Colonic mucosa (tissue), 4 donors: ENCODE results near the gene HRAS. TPM values are rescaled to one million over a fixed set of nuclear protein-coding genes. Genes with fewer than 3 reads are reported as not detected.

Experiments
- DNase-seq: peaks from one replicate; pipeline ENCODE4 v3.0.0-alpha.2; 2020
- H3K27ac ChIP-seq: fragments of 200-600 bp; one replicate; pipeline ENCODE4 v1.8.0; 2021
- H3K27me3 ChIP-seq: fragments of 200-600 bp; one replicate; pipeline ENCODE4 v1.8.0; 2021
- H3K36me3 ChIP-seq: fragments of 200-600 bp; one replicate; pipeline ENCODE4 v1.8.0; 2021
- H3K4me1 ChIP-seq: fragments of 200-600 bp; one replicate; pipeline ENCODE4 v1.8.0; 2021; ENCODE audit warnings: mild to moderate bottlenecking
- H3K4me3 ChIP-seq: fragments of 200-600 bp; one replicate; pipeline ENCODE4 v1.8.0; 2021
- H3K9ac ChIP-seq, 2 donors: one replicate each; pipeline ENCODE4 v1.7.0; 2013; ENCODE audit warnings: control low read depth in 2 of 2, low read depth in 2 of 2, low read length in 2 of 2
- H3K9me3 ChIP-seq: fragments of 200-600 bp; one replicate; pipeline ENCODE4 v1.8.0; 2021
- intact Hi-C: fragments of 100-400 bp; cut with DNase I; formaldehyde crosslinking; loops from one replicate; pipeline ENCODE4 v1.14.1; 2022
- total RNA-seq, 2 donors: library from RNA; stranded (reverse); fragmentation: NEBNext Ultra II Directional in 1 of 2; extraction: Animal tissue kit (Norgen Biotek cat#: 25700) in 1 of 2; gene quantifications; one replicate each; pipeline ENCODE4 v1.2.1, GENCODE V29; 2021
- TF ChIP-seq, protein P1 (sequence below): fragments of 200-600 bp; IDR thresholded peaks from one replicate; pipeline ENCODE4 v1.8.0; 2022; ENCODE audit warnings: antibody characterized with exemption, mild to moderate bottlenecking
- donor health status: healthy.
- donor health status: DM: no; HTN: no; CAD: no.
- donor health status: DM: no; HTN: no; CAD: no.

Gene HRAS
- total RNA-seq, 2 donors from 2014 or later: 38.4 to 67.0 TPM

DNA sequence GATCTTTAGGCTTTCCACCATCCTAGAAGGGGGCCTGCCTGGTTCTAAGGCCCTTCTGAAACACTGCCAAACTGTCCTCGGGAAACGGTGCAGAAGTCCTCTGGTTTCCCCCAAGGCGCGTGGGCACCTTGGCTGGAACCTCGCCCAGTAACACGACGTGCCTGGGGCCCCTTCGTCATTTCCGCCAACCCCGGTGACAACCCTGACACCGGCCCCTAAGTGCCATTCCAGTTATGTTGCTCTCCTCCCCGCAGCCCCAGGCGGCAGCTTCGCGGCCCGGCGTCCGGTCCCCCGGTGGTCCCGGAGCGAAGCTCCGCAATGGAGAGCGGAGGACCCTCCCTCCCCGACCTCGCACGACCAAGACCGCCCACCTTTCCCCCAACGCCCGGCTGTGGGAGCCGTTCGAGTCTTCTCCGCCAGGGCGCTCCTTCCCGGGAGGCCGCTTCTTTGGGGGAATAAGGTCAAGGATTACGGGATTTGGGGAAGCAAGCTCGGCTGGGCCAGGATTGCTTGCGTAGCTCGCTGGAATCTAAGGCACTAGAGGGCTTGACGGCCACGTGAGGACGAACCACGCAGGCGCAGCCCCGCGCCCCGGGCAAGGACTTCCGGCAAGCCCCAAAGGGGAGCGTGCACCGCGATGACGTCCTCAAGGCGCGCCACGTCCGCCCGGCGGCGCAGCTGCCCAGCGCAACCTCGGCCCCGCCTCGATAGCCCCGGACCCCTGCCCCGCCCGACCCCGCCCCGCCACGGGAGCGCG is 29.0 kb downstream of the HRAS start:
- H3K36me3 ChIP-seq: no peaks in the 10 kb centered on the region
- DNase-seq: peak; percentile 99
- TF ChIP-seq, protein P1, sequence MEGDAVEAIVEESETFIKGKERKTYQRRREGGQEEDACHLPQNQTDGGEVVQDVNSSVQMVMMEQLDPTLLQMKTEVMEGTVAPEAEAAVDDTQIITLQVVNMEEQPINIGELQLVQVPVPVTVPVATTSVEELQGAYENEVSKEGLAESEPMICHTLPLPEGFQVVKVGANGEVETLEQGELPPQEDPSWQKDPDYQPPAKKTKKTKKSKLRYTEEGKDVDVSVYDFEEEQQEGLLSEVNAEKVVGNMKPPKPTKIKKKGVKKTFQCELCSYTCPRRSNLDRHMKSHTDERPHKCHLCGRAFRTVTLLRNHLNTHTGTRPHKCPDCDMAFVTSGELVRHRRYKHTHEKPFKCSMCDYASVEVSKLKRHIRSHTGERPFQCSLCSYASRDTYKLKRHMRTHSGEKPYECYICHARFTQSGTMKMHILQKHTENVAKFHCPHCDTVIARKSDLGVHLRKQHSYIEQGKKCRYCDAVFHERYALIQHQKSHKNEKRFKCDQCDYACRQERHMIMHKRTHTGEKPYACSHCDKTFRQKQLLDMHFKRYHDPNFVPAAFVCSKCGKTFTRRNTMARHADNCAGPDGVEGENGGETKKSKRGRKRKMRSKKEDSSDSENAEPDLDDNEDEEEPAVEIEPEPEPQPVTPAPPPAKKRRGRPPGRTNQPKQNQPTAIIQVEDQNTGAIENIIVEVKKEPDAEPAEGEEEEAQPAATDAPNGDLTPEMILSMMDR: no peak
- H3K27me3 ChIP-seq: no peaks in the 10 kb centered on the region
- peak overlapping the region; percentile 95 for H3K4me3 ChIP-seq
- intact Hi-C loops: no loop called here
- H3K27ac ChIP-seq: peak overlapping the region; percentile 99
- H3K9ac ChIP-seq: peak overlapping the region; percentile 90 to 94
- H3K4me1 ChIP-seq: peaks cover 20% of the 10 kb centered on the region
- no peaks in the 10 kb centered on the region for H3K9me3 ChIP-seq

DNA sequence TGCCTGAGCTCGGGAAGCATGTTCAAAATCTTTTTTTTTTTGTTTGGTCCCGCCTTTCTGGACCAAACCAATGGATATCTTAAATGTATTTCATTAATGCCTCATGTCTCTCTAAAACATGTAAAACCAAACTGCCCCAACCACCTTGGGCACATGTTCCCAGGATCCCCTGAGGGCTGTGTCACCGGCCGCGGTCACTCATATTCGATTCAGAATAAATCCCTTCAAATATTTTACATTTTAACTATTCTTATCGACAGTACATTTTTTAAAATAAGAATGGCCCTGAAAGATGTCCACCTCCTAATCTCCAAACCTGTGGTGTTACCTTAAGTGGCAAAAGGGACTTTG is 30.4 kb downstream of the HRAS start:
- Histone ChIP-seq H3K27me3 (no peaks in the 10 kb centered on the region), H3K4me1 (peaks cover 20% of the 10 kb centered on the region), H3K9ac (peak overlapping the region in 1 of 2 donors; percentile 13), H3K27ac (peak overlapping the region; percentile 57), H3K36me3 (peaks cover 3% of the 10 kb centered on the region), H3K4me3 (peak overlapping the region; percentile 47), H3K9me3 (no peaks in the 10 kb centered on the region)
- intact Hi-C loops: loop anchor here (5.0 kb wide), 1 partner anchor 53 kb away; the partner anchor contains the start of gene PTDSS2
- TF ChIP-seq, protein P1: no peak
- DNase-seq: no peak

DNA sequence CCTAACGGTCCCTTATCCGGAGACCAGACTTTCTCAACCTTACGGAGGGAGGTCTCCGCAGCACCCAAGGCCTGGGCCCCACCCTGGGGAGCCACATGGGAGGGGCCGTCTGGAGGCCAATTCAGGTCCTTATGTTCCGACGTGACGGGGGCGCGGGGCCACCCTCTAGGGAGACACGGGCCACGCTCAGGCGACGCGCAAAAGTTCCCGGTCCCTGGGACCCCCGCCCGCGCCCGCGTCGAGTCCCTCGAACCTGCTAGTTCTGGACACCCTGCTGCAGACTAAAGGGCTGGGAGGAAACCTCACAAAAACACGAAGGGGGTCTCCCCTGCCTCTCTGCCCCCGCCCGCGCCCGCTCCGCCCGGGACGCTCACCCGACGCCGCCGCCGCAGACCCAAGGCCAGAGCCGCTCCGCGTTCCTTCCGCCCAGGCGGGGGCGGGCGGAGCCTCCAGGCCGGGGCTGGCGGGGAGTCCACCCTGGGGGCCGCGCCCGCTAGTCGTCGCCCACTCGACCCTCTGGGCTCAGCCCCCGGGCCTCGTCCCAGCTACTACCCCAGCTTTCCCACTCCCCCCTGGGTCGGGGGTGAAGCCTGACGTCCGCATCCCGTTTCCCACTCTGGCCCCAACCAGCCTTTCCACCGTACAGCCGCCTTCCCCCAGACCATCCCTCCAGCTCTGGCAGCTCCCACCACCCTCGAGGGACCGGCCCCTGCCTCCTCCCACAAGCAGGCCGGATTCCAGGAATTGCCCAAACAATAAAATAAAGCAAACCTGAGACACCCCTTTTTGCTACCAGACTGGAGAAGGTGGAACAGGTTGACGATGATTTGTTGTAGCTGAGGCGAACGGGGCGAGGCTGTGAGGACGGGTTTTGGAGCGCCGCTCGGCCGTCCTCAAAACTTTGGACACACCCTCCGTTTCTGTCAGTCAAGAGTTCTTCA is 31.1 kb downstream of the HRAS start:
- intact Hi-C loops: loop anchor here (5.0 kb wide), 1 partner anchor 52 kb away; the partner anchor contains the start of gene PTDSS2
- H3K4me1 ChIP-seq: peaks cover 20% of the 10 kb centered on the region
- H3K9ac ChIP-seq: peak overlapping the region; percentile 76 to 81
- TF ChIP-seq, protein P1: no peak
- H3K36me3 ChIP-seq: peaks cover 10% of the 10 kb centered on the region
- DNase-seq: peak; percentile 53
- peak overlapping the region; percentile 57 for H3K27ac ChIP-seq
- H3K27me3 ChIP-seq: no peaks in the 10 kb centered on the region
- H3K4me3 ChIP-seq: peak overlapping the region; percentile 47
- H3K9me3 ChIP-seq: no peaks in the 10 kb centered on the region

DNA sequence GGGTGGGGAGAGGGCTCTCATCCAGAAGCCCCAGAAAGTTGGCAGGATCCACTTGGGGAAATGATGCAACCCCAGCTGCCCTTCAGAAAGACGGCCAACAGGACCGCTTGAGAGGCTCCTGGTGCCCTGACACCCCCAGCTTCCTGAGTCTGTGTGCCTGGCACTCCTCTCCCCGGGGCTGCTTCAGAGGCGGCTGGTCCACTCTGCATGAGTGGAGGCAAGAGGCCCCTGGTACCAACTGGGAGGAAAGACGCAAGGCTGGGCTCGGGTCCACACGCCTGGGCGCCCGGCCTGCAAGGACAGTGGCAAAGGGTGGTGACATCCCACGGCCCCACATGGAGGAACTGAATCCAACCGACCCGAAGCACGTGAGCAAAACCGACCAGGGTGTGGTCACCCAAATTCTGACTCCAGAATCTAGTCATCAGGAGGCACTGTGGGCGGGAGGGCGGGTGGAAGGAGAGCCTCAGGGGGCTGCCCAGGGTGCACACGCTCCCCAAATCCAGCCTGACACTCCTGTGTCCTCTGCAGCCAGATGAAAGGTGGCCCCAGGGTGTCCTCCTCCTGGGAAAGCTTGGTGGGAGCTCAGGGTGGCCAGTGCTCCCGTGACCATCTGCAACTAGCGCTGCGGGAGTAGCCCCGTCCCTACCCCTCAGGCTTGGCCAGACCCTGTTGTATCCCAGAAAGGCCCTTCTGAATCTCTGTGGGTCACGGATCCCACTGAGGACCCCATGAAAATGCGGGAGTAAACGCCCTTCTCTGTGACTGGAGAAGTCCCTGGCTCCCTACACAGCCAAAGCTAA is 32.0 kb downstream of the HRAS start:
- Histone ChIP-seq H3K9ac (peak overlapping the region; percentile 76 to 81), H3K36me3 (peaks cover 19% of the 10 kb centered on the region), H3K4me3 (peak overlapping the region; percentile 47), H3K27me3 (no peaks in the 10 kb centered on the region), H3K9me3 (no peaks in the 10 kb centered on the region), H3K4me1 (peaks cover 20% of the 10 kb centered on the region), H3K27ac (no peak overlapping the region)
- TF ChIP-seq, protein P1: no peak
- DNase-seq: peak; percentile 47
- intact Hi-C loops: loop anchor here (5.0 kb wide), 1 partner anchor 51 kb away; the partner anchor contains the start of gene PTDSS2
